ENCODE measurements around the gene USP5. TPM values are rescaled to one million over a fixed set of nuclear protein-coding genes. Genes with fewer than 3 reads are reported as not detected.

USP5 gene, protein sequence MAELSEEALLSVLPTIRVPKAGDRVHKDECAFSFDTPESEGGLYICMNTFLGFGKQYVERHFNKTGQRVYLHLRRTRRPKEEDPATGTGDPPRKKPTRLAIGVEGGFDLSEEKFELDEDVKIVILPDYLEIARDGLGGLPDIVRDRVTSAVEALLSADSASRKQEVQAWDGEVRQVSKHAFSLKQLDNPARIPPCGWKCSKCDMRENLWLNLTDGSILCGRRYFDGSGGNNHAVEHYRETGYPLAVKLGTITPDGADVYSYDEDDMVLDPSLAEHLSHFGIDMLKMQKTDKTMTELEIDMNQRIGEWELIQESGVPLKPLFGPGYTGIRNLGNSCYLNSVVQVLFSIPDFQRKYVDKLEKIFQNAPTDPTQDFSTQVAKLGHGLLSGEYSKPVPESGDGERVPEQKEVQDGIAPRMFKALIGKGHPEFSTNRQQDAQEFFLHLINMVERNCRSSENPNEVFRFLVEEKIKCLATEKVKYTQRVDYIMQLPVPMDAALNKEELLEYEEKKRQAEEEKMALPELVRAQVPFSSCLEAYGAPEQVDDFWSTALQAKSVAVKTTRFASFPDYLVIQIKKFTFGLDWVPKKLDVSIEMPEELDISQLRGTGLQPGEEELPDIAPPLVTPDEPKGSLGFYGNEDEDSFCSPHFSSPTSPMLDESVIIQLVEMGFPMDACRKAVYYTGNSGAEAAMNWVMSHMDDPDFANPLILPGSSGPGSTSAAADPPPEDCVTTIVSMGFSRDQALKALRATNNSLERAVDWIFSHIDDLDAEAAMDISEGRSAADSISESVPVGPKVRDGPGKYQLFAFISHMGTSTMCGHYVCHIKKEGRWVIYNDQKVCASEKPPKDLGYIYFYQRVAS
- total RNA-seq: 10 to 100 TPM; 32.6 to 52.8 (median 34.7) TPM

DNA sequence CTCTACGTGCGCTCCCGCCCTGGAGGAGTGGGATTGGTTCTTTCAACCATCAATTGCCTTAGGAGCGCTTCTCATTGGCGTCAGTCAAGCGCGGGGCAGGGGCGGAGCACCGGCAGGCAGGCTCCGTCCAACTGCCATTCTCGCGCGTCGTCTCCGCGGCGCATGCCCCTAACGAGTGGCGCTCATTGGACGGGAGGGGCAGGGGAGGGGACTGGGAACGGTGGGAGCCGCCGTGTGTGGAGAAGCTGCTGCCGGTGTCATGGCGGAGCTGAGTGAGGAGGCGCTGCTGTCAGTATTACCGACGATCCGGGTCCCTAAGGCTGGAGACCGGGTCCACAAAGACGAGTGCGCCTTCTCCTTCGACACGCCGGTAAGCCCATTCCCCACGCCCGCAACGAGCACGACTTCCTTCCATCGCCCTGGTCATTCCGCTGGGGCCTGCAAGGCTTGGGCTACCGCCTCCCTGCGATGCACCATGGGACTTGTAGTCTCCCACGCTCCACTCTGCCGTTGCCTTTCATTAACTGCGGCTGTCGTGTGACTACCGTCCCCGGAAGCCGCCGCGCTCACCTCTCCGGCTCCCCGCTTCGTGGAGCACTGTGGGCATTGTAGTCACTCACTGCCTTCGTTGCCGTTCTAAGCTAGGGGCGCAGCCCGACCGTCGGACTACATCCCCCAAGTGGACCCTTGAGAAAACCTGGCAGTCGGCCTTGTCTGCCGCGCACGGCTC, at the start of gene USP5:
TSS of gene USP5 (plus strand) at position 230 of the 730 bp plus-strand sequence. CDS start at position 260, 30 bp downstream.
- peak within 1 kb of the TSS; percentile 74 to 80 (median 75) for H3K4me3 ChIP-seq
- TF ChIP-seq POLR2AphosphoS5 (IDR thresholded peaks at IDR 0.05) (peak; percentile 85 to 90 (median 90)), POLR2A (IDR thresholded peaks at IDR 0.05) (no peak)
- intact Hi-C loops (cut with DNase I; ENCODE audit: low total_unique reads): no loop called here
- peaks cover 4 to 6% of the 10 kb centered on the region in 2 donors for H3K4me1 ChIP-seq
- H3K36me3 ChIP-seq: no peaks in the 10 kb centered on the region
- no peaks in the 10 kb centered on the region for H3K9me3 ChIP-seq
- peak within 1 kb of the TSS; percentile 93 to 94 for H3K27ac ChIP-seq
- peak; percentile 98 to 99 for DNase-seq (ENCODE audit: low spot score in 2 of 2)
- no peaks in the 10 kb centered on the region for H3K27me3 ChIP-seq

DNA sequence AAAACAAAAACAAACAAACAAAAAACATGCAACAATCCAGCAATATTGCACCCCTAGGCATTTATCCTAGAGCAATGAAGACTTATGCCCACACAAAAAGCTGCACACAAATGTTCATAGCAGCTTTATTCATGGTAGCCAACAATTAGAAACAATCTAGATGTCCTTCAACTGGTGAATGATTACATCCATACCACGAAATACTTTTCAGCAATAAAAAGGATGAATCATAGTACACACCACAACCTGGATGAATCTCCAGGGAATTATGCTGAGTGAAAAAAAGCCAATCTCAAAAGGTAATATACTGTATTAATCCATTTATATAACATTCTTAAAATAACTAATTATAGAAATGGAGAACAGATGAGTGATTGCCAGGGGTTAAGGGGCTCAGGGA, 44.8 kb upstream of the USP5 start:
- Histone ChIP-seq H3K27me3 (no peaks in the 10 kb centered on the region), H3K27ac (no peak overlapping the region), H3K9me3 (no peaks in the 10 kb centered on the region), H3K36me3 (no peaks in the 10 kb centered on the region), H3K4me1 (no peaks in the 10 kb centered on the region), H3K4me3 (no peak overlapping the region)
- no peak for DNase-seq (ENCODE audit: low spot score in 2 of 2)
- TF ChIP-seq, protein P1, sequence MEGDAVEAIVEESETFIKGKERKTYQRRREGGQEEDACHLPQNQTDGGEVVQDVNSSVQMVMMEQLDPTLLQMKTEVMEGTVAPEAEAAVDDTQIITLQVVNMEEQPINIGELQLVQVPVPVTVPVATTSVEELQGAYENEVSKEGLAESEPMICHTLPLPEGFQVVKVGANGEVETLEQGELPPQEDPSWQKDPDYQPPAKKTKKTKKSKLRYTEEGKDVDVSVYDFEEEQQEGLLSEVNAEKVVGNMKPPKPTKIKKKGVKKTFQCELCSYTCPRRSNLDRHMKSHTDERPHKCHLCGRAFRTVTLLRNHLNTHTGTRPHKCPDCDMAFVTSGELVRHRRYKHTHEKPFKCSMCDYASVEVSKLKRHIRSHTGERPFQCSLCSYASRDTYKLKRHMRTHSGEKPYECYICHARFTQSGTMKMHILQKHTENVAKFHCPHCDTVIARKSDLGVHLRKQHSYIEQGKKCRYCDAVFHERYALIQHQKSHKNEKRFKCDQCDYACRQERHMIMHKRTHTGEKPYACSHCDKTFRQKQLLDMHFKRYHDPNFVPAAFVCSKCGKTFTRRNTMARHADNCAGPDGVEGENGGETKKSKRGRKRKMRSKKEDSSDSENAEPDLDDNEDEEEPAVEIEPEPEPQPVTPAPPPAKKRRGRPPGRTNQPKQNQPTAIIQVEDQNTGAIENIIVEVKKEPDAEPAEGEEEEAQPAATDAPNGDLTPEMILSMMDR (IDR thresholded peaks at IDR 0.05): no peak
- TF ChIP-seq POLR2AphosphoS5 (IDR thresholded peaks at IDR 0.05) (no peak), POLR2A (IDR thresholded peaks at IDR 0.05) (no peak)
- intact Hi-C loops (cut with DNase I; ENCODE audit: low total_unique reads): no loop called here

DNA sequence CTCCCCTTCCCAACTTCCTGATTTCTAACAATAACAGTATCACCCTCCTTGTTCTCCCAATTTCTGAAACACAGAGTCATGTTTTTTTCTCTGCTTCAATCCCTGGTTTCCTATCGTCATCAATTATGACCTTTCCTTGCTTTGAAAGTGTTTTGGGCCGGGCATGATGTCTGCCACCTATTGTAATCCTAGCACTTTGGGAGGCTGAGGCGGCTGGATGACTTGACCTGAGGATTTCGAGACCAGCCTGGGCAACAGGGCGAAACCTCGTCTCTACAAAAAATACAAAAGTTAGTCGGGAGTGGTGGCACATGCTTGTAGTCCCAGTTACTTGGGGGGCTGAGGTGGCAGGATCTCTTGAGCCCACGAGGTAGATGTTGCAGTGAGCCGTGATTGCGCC, 42.9 kb upstream of the USP5 start:
- intact Hi-C loops (cut with DNase I; ENCODE audit: low total_unique reads): no loop called here
- no peaks in the 10 kb centered on the region for H3K27me3 ChIP-seq
- H3K9me3 ChIP-seq: no peaks in the 10 kb centered on the region
- no peak overlapping the region for H3K4me3 ChIP-seq
- TF ChIP-seq POLR2A (IDR thresholded peaks at IDR 0.05) (no peak), POLR2AphosphoS5 (IDR thresholded peaks at IDR 0.05) (no peak)
- TF ChIP-seq, protein P1 (IDR thresholded peaks at IDR 0.05): no peak
- H3K27ac ChIP-seq: no peak overlapping the region
- no peaks in the 10 kb centered on the region for H3K4me1 ChIP-seq
- H3K36me3 ChIP-seq: no peaks in the 10 kb centered on the region
- DNase-seq (ENCODE audit: low spot score in 2 of 2): no peak

DNA sequence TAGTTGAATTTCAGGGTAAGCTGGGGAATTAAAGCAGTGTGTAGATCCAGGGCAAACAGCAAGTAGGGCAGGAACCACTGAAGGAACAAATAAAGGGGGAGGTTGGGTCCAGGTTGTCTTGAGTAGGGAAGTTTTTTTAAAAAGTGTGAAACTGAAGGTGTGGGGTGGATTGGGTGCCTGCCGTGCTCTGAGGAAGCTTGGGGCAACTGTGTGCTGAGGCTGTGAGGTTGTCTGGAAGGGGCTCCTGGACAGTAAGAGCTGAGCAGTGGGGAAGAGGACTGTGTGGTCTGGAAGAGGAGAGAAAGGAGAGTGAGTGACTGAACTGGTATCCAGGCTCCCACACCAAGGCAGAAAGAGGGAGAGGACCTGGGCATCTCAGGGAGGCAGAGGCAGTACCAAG, 41.2 kb upstream of the USP5 start:
- no peak overlapping the region for H3K27ac ChIP-seq
- TF ChIP-seq POLR2A (IDR thresholded peaks at IDR 0.05) (no peak), POLR2AphosphoS5 (IDR thresholded peaks at IDR 0.05) (no peak)
- TF ChIP-seq, protein P1 (IDR thresholded peaks at IDR 0.05): no peak
- H3K4me3 ChIP-seq: no peak overlapping the region
- no peak for DNase-seq (ENCODE audit: low spot score in 2 of 2)
- intact Hi-C loops (cut with DNase I; ENCODE audit: low total_unique reads): no loop called here
- no peaks in the 10 kb centered on the region for H3K27me3 ChIP-seq
- H3K36me3 ChIP-seq: no peaks in the 10 kb centered on the region
- no peaks in the 10 kb centered on the region for H3K4me1 ChIP-seq
- no peaks in the 10 kb centered on the region for H3K9me3 ChIP-seq

DNA sequence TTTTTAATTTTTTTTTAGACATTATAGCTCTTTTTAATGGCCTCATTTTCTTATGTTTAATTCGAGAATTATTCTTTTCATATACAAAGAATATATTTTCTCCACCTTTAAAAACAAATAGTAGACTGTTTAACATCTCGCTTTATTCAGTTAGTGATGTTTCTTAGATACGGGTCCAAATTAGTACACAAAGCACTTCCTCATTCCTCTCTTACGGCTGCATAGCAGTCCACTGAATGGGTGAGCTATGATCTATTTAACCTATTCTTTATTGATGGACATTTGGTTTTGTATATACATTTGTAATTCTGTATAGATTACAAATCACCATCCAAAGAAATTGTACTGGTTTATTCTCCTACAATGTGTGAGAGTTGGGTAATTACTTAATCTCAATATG, 38.6 kb upstream of the USP5 start:
- H3K36me3 ChIP-seq: no peaks in the 10 kb centered on the region
- no peaks in the 10 kb centered on the region for H3K4me1 ChIP-seq
- TF ChIP-seq, protein P1 (IDR thresholded peaks at IDR 0.05): no peak
- TF ChIP-seq POLR2AphosphoS5 (IDR thresholded peaks at IDR 0.05) (no peak), POLR2A (IDR thresholded peaks at IDR 0.05) (no peak)
- H3K4me3 ChIP-seq: no peak overlapping the region
- H3K27ac ChIP-seq: no peak overlapping the region
- intact Hi-C loops (cut with DNase I; ENCODE audit: low total_unique reads): no loop called here
- H3K9me3 ChIP-seq: no peaks in the 10 kb centered on the region
- DNase-seq (ENCODE audit: low spot score in 2 of 2): no peak
- H3K27me3 ChIP-seq: no peaks in the 10 kb centered on the region

All from breast epithelium (tissue), 4 donors.